Stimulated activated CD4-positive, alpha-beta T cell treated with anti-CD3 and anti-CD28 coated beads, Interleukin-15, amount 100 ng/mL, for 24 hours (primary cell): ENCODE data around the gene MAPK6.
"Not testable (repeated sequence)": the region's sequence is repeated elsewhere in the genome, so short reads cannot be mapped to it uniquely, and the experiment has no call there.

Experiments
- DNase-seq: peaks from one replicate; pipeline ENCODE4 v3.0.0-alpha.2; 2020

The MAPK6 gene

DNA sequence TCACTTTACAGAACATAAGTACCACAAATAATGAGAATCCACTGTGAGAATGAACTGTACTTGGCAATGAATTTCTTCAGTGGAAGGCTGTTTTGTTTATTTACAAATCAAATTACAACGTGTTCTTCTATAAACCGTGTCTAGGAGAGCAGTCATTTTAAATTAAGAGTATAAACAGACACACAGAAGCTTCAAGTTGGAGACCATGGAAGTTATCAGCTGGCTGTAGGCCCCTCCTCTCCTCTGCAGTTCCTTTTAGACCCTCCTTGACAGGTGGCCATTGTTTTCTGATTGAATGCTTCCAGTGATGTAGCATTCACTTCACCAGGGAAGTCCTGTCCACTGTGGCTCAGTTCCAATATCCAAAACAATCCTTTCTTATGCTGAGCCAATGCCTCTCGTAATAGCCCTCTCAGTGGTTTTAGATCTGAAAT is 7.3 kb upstream of the MAPK6 start:
- DNase-seq: no peak

DNA sequence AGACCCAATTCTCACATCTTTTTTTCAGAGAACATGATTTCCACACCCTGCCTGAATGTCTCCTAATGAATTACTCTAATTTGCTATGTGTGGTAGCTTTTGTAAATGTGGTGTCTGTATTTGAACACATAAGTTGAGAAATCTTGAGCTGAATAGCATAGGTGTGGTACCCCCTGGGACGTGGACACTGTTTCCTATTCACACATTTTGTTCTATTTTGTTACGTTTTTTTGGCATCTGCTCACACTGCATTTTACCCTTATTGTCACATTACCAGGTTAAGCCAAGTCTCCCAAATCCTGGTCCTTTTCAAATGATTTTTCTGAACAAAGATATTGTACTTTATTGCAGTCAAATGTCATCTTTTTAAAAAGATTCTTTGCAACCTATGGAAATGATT is 6.8 kb upstream of the MAPK6 start:
- no peak for DNase-seq

DNA sequence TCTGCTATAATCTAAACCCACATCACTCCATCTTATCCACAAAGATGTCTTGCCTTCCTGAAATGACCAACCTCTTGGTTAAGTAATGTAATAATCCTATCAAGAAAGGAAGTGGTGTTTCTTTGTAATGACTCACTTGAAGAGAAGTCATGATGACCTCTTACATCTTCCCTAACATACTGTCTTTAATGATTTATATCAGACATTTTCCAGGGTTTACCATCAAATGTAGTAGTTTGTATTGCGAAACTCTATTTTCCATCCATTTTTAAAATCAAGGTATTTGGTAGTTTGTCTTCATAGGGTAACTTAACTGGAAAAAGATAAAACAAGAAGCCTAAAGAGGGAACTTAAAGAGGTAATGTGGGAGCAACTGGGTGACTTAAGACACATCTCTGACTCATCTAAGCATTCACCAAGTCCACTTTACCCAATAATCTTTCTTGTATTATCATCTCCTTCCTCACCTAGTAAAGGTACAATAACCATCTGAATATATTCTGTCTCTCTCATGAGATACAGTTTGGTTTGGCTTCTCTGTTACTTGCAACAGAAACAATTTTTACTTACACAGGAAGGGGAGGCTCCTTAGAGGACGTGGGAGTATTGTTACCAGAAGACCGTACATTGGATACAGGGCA is 5.7 kb upstream of the MAPK6 start:
- DNase-seq: no peak

DNA sequence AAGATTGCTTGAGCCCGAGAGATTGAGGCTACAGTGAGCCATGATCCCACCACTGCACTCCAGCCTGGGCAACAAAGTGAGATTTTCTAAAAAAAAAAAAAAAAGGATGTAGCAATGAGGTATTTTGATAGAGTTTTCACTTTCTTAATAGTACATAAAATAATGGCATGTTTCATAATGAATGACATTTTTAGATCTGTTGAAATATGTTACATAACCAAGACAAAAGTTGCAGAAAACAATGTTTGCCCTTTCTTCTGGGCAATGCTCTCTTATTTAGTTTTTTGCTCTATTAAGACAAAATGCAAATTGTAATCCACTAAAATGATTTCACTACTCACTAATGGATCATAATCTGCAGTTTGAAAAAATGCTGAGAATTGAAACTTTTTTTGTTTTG is 4.4 kb upstream of the MAPK6 start:
- DNase-seq: no peak

DNA sequence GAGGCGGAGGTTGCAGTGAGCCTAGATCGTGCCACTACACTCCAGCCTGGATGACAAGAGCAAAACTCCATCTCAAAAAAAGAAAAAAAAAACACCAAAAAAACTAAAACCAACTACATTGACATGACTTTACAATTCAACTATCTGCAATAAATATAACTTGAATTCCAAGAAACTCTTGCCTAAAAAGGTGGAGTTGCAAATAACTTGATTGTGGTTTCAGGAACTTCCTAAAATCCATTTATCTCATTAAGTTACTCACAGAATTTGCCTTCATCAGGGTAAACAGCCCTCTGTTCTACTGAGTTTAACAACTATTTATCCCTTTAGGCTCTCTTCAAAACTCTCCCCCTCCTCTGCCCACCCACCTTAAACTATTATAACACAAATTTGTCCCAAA is 2.7 kb upstream of the MAPK6 start:
- no peak for DNase-seq

DNA sequence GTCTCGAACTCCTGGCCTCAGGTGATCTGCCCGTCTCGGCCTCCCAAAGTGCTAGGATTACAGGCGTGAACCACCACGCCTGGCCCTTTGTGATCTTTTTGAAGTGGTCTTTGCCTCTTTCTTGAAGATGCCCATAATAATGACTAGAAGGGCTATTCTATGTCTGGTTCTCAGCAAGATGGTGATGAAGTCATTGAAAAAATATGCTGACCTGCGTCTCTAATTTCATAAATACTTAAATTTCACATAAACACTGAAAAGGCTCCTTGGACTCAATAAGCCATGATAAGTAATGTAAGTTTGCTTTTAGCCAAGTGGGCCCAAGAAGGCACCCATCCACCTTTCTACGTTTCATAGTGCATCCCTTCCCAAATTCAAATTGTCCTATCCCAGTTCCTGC is 775 bp upstream of the MAPK6 start:
- DNase-seq: no peak

DNA sequence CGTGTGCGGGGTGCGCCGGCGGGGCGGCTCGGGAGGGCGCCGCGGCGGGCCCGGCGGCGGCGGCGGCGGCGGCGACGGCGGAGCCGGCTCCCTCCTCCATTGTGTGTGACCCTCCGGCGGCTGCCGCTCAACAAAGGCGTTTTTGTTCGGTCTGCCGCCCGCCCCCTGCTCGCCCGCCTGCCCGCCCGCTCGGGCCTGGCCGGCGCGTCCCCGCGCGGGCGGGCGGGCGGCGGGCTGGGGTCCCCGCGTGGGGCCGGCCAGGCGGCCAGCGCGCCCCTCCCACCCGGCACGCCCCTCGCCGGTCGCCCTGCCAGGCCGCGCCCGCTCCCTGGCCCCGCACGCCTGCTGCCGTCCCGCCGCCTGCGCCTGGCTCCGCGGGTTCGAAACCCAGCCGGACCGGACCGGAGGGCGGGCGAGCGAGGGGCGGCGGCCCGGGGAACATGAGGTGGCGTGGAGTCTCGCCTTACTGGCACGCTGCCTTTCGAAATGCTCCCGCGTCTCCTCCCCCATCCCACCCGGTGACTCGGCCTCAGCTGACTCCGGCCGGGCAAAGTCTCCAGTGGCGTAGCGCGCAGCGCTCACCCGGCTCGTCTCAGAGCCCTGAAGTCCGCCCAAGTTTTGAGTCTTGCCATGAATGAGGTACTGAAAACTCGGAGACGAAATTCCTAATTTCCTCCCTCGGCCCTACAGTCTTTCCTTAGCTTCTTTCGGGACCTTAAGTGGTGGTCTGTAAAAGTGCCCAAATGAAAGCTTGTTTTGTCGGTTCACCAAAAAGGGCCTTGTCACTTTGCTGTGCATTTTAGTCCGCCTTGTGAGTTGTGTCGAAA is 588 bp downstream of the MAPK6 start:
- peak; percentile 74 for DNase-seq

DNA sequence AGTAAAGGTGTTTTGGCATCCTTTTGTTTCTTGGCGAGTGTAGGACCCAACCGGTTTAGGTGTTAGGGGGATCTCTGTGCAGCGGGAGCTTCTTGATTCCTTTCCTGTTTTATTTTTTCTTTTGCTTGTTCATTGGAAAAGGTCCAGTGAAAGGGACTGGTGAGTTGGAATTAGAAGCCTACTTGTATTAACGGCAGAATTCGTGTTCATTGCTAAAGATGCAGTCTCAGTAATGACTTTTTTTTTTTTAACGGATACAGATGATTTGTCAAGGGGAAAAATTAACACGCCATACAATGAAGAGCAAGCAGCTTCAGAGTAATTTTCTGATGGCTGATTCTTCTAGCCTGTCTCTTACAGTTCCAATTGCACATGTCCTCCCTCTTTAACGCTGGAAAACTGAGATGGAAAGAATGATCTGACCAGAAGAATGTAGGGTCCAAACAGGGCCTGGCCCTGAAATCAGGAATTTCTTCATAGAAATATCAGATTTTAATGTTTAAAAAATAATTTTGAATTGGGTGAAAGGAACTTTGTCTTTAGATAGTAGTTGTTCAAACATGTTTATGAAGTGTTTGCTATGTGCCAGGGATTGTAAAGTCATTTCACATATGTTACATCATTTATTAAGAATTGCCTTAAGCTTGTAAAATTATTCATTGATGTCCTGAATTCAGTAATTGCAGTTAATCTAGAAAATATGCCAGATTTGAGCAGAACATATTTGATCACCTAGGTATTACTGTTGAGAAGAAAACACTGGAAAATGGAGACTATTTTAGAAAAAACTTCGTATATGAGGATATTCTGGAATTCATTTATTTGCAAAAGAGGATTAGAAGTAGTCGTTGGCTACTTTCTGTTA is 1.4 kb downstream of the MAPK6 start:
- DNase-seq: no peak

DNA sequence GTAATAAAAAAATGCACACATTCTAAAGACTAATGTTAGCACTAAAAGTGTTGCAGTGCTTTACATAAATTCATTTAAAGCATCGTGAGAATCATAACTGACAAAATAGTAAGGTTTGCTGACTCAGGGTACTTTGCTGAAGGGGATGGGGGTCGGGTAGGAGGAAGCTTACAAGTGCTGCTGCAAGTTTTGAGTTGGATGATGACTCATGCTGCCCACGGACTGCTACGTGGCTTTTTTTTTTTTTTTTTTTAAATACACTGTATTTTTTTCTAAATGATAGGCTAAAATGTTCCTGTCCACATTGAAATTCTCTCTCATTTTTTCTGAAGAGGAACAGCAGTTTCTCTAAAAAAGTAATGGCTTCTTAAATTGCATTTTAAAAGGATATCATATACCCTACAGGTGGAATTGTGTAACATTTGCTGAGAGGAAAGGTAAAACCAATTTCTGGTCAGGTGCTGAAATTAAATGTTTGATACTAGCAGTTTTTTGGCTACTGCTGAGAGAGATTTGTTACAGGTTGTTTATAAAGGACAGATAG is 2.2 kb downstream of the MAPK6 start:
- DNase-seq: peak; percentile 80

DNA sequence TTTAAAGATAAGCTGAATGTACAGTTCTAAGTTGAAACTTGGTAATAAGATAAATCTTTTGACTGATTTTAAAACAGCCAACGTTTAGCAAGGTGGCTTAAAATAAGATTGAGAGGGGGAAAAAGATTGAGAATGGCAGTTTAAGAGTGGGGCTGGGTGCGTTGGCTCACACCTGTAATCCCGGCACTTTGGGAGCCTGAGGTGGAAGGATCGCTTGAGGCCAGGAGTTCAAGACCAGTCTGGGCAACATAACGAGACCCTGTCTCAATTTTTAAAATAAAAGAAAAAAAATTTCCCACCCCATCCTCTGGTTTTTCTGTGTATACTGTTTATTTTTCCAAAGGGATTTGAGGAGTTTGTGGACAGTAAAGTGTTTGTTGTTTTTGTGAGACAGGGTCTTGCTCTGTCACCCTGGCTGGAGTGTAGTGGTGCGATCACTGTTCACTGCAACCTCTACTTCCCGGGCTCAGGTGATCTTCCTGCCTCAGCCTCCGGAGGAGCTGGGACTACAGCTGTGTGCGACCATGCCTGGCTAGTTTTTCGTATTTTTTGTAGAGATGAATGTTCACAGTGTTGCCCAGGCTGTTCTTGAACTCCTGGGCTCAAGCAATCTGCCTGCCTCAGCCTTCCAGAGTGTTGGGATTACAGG is 3.0 kb downstream of the MAPK6 start:
- DNase-seq: no peak

DNA sequence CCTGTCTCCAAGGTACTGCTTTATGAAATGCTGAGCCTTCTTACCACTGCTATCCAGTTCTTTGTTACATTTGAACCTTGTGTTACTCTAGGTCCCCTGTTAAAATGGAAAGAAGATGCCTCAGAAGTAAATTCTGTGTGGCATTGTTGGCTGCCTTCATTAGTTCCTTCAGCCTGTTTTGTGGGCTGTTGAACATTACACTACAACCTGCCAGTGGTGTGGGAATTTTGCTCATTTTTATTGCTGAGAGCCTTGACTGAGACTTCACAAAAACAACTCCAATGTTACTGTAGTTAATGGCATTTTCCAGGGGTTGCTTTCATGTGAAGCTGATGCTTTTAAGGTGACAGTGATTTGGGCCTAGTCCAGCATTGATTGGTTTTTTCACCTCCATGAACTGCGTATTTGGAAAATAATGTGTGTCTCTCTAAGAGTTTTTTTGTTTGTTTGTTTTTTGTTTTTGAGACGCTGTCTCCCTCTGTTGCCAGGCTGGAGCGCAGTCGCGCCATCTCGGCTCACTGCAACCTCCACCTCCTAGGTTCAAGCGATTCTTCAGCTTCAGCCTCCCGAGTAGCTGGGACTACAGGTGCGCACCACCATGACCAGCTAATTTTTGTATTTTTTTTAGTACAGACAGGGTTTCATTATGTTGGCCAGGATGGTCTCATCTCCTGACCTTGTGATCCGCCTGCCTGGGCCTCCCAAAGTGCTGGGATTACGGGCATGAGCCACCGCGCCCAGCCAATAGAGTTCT is 4.3 kb downstream of the MAPK6 start:
- DNase-seq: no peak

DNA sequence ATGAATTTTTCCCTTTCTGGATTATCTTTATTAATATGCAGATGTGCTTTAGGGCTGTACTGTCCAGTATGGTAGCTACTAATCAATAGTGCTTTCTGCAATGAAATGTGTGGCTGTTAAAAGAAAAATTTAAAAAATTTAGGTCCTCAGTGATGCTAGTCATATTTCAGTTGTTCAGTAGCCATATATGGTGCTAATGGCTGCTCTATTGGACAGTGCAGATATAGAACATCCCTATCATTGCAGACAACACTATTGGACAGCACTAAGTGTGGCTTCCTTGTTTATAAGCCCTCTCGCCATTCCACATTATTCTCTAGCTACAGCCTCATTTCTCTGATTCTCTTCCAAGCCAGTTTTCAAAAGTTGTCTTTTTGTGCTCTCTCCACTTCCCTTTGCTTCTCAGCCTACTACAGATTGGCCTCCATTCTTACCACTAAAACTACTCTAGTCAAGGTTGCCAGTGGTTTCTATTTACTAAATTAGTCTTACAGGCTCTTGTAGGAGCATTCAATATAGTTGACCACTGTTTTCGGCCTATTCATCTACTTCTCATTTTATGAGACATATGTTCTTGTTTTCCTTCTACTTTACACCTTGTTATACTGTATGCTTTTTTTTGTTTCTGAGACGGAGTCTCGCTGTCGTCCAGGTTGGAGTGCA is 9.5 kb downstream of the MAPK6 start:
- DNase-seq: no peak

DNA sequence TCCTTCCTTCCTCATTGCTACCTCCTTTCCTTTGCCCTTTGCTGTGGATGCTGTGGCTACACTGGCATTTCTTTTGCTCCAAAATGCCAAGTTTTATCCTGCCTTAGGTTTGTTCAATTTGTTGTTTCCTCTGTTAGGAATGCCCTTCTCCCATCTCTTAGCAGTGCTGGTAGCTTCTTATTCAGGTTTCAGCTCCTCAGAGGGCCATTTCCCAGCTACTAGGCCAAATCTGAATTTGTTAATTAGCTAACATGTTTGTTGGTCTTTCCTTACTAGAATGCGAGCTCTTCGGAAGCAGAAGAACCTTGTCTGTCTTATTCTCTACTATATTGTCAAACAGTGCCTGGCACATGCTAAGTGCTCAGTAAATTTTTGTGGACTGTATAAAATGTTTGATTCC is 11.0 kb downstream of the MAPK6 start:
- no peak for DNase-seq

DNA sequence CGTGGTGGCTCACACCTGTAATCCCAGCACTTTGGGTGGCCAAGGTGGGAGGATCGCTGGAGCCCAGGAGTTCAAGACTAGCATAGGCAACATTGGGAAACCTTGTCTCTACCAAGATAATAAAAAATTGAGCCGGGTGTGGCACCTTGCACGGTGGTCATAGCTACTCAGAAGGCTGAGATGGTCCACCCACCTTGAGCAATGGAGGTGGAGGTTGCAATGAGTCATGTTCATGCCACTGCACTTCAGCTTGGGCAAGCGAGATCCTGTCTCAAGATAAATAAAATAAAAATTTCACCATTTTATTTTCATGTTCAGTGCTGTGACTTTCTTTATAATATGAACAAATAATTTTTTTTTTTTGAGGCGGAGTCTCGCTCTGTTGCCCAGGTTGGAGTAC is 12.5 kb downstream of the MAPK6 start:
- DNase-seq: no peak

DNA sequence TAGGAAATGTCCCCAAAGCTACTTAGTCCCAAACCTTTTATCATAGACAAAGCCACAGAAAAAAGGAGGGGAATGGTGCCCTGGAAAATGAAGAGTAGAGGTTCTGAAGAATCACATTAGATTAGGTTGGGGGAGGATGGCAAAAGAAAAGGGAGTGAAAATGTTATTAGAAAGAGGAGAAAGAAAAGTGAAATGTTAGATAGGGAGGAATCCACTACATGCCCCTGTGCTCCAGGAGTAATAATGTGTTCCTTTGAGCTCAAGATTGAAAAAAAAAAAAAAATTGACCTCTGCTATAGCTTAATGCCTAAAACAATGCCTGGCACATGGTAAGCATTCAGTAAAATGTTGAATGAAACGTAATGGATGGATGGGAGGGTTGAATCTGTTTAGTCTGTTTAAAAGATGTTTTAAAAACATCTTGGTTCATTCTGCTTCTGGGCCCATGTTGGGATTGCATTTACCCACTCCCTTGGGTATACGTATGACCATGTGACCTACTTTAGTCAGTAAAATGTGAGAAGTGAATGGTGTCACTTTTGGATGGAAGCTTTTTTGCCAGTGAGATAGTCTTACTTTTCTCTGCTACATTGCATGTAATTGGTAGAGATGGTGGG is 19.0 kb downstream of the MAPK6 start:
- no peak for DNase-seq

DNA sequence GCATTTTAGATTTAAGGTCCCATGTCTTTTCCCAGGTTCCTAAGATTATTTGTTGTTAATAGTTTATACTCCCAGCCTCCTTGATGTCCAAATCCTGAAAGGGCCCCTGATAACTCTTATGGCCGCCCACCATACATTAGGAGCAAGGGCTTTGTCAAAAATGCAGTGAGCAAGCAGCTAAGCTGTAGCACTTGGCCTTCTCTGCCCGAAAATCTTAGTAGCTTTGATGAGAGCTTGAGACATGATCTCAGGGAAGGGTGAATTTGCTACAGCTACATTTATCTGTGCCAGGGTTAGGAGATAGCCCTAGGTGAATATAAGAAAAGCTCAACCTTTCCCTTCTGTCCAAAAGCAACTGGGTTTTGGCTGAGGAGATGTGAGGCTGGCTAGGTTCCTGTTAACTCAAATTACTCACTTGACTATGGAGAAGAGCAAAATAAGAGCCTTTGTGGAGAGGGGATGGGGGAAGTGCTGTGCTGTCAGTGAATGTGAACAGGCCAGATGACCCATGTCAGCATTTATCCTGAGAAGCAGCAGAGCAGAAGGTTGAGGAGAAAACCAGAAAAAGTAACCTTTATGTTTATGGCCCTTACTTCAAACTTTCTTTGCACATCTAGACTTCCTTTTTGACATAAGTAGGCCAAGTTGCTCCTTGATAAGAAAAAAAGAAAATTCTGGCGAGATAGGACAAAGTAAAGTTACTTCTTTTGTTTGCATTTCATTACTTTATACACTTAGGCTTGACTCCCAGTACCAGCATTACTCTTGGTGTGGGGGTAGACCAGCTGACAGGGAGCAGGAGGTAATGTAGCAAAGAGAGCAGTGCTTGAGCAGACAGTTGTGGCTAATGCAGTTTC is 21.1 kb downstream of the MAPK6 start:
- DNase-seq: no peak

DNA sequence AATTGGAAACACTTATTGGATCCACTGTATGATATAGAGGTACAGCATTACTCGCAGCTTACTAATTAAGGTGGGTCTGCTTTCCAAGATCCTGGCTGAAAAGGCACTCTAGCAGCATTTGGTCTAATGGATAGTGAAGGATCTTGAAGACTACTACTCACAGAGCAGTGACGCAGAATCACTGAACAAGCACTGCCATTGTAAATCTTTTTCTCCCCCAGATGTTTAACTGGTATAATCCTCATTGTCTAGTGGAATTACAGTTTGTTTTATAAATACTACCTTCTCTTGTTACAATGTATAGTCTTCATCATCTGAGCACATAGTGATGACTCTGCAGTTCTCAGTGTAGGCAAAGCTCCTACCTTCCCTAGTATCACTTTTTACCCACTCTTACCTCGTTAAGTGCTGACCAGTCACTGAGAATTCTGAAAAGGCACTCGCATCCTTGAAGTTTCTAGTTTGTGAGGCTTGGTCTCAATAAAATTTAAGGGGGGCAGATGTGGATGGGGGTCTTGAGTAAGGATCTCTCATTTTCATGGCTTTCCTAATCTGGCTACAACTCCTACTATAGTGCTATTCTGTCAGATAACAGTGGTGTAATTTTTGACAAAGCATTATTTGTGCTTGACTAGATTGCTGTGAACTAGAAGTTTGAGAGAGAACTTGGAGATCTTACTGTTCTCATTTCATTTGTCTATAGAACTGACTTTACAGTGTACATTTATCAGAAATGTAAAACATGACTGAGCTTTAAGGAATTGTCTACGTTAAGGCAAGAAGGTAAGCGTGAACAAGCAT is 23.2 kb downstream of the MAPK6 start:
- DNase-seq: no peak

DNA sequence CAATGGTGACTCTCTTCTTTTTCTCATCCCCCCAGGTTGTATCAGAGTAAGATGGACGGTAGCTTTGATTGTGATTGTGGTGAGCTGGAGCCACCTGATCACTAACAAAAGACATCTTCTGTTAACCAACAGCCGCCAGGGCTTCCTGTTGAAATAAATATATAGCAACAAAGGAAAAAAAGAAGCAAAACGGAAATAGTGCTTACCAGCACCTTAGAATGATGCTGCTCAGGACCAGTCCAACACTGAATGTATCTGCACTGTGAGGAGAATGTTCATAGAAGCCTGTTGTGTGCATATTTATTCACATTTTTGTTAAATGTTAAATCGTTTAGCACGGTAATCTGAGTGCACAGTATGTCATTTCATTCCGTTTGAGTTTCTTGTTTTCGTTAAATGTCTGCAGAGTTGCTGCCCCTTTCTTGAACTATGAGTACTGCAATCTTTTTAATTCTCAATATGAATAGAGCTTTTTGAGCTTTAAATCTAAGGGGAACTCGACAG is 26.8 kb downstream of the MAPK6 start:
- peak; percentile 8 for DNase-seq

DNA sequence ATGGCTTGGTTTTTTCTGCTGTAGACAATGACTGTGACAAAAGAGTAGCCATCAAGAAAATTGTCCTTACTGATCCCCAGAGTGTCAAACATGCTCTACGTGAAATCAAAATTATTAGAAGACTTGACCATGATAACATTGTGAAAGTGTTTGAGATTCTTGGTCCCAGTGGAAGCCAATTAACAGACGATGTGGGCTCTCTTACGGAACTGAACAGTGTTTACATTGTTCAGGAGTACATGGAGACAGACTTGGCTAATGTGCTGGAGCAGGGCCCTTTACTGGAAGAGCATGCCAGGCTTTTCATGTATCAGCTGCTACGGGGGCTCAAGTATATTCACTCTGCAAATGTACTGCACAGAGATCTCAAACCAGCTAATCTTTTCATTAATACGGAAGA is 27.5 kb downstream of the MAPK6 start:
- not testable (repeated sequence) for DNase-seq
